H9 (cell line): ENCODE data around the gene POLR3B. TPM values are rescaled to one million over a fixed set of nuclear protein-coding genes. Genes with fewer than 3 reads are reported as not detected.

ENCODE experiments used
- DNase-seq: peaks from one replicate; pipeline ENCODE4 v3.0.0-alpha.2; 2017
- H2AFZ ChIP-seq: one replicate; pipeline ENCODE4 v1.6.1; 2013; ENCODE audit warnings: mild to moderate bottlenecking, low read length, control low read depth, moderate library complexity
- H2AK5ac ChIP-seq: 2 replicates; pipeline ENCODE4 v1.6.1; 2013; ENCODE audit warnings: low read length, control low read depth, mixed read lengths; ENCODE audit not compliant: insufficient read length
- H2BK120ac ChIP-seq: one replicate; pipeline ENCODE4 v1.6.1; 2013; ENCODE audit warnings: low read depth, mild to moderate bottlenecking, low read length, control low read depth, inconsistent platforms; ENCODE audit not compliant: poor library complexity, severe bottlenecking
- H2BK12ac ChIP-seq: 2 replicates; pipeline ENCODE4 v1.6.1; 2013; ENCODE audit warnings: low read length, control low read depth, mixed read lengths, low read depth; ENCODE audit not compliant: insufficient read length
- H2BK15ac ChIP-seq: 2 replicates; pipeline ENCODE4 v1.6.1; 2013; ENCODE audit warnings: low read depth, low read length, control low read depth
- H2BK20ac ChIP-seq: one replicate; pipeline ENCODE4 v1.6.1; 2013; ENCODE audit warnings: low read depth, mild to moderate bottlenecking, low read length, control low read depth, inconsistent platforms; ENCODE audit not compliant: poor library complexity, severe bottlenecking
- H2BK5ac ChIP-seq: 2 replicates; pipeline ENCODE4 v1.6.1; 2013; ENCODE audit warnings: low read length, control low read depth, mixed read lengths; ENCODE audit not compliant: insufficient read length
- H3K14ac ChIP-seq: 2 replicates; pipeline ENCODE4 v1.6.1; 2013; ENCODE audit warnings: low read length, control low read depth; ENCODE audit not compliant: insufficient read depth
- H3K18ac ChIP-seq: 2 replicates; pipeline ENCODE4 v1.6.1; 2013; ENCODE audit warnings: low read depth, mild to moderate bottlenecking, mixed read lengths, low read length, control low read depth; ENCODE audit not compliant: insufficient read length
- H3K23ac ChIP-seq: 2 replicates; pipeline ENCODE4 v1.6.1; 2013; ENCODE audit warnings: low read length, control low read depth, mixed read lengths, low read depth; ENCODE audit not compliant: insufficient read length
- H3K23me2 ChIP-seq: 2 replicates; pipeline ENCODE4 v1.6.1; 2013; ENCODE audit warnings: low read depth, mild to moderate bottlenecking, mixed read lengths, low read length, control low read depth; ENCODE audit not compliant: insufficient read length, poor library complexity, severe bottlenecking
- H3K27ac ChIP-seq: 2 replicates; pipeline ENCODE4 v1.5.1; 2013; ENCODE audit warnings: low read length, control low read depth, mixed read lengths, low read depth; ENCODE audit not compliant: insufficient read length
- H3K27me3 ChIP-seq: 2 replicates; pipeline ENCODE4 v1.6.1; 2013; ENCODE audit warnings: low read length, control low read depth, inconsistent platforms; ENCODE audit not compliant: insufficient read depth
- H3K4ac ChIP-seq: 2 replicates; pipeline ENCODE4 v1.6.1; 2013; ENCODE audit warnings: low read depth, mild to moderate bottlenecking, control low read depth, inconsistent platforms, low read length, moderate library complexity
- H3K4me1 ChIP-seq: 2 replicates; pipeline ENCODE4 v1.6.1; 2013; ENCODE audit warnings: low read length, control low read depth, inconsistent platforms; ENCODE audit not compliant: insufficient read depth
- H3K4me2 ChIP-seq: 2 replicates; pipeline ENCODE4 v1.6.1; 2013; ENCODE audit warnings: low read length, control low read depth, mixed read lengths; ENCODE audit not compliant: insufficient read length, insufficient read depth
- H3K56ac ChIP-seq: 2 replicates; pipeline ENCODE4 v1.6.1; 2013; ENCODE audit warnings: low read depth, mild to moderate bottlenecking, mixed read lengths, low read length, control low read depth; ENCODE audit not compliant: insufficient read length
- H3K79me1 ChIP-seq: 2 replicates; pipeline ENCODE4 v1.6.1; 2013; ENCODE audit warnings: low read depth, mild to moderate bottlenecking, moderate library complexity, low read length, control low read depth, inconsistent platforms; ENCODE audit not compliant: insufficient read depth, poor library complexity, severe bottlenecking
- H3K79me2 ChIP-seq: 2 replicates; pipeline ENCODE4 v1.6.1; 2013; ENCODE audit warnings: low read length, control low read depth, inconsistent platforms; ENCODE audit not compliant: insufficient read depth
- H3K9ac ChIP-seq: 2 replicates; pipeline ENCODE4 v1.6.1; 2013; ENCODE audit warnings: low read length, control low read depth, mixed read lengths; ENCODE audit not compliant: insufficient read length; ENCODE audit errors: extremely low read depth
- H3K9me3 ChIP-seq: one replicate; pipeline ENCODE4 v1.6.1; 2013; ENCODE audit warnings: low read depth, low read length, inconsistent platforms; ENCODE audit not compliant: control insufficient read depth
- H3T11ph ChIP-seq: one replicate; pipeline ENCODE4 v1.6.1; 2013; ENCODE audit warnings: mild to moderate bottlenecking, low read length, control low read depth, inconsistent platforms
- H4K20me1 ChIP-seq: one replicate; pipeline ENCODE4 v1.6.1; 2013; ENCODE audit not compliant: control insufficient read depth, insufficient read length, insufficient read depth
- H4K5ac ChIP-seq: 2 replicates; pipeline ENCODE4 v1.6.1; 2013; ENCODE audit warnings: low read depth, mild to moderate bottlenecking, mixed read lengths, low read length, control low read depth; ENCODE audit not compliant: insufficient read length
- H4K8ac ChIP-seq: replicated peaks from 2 replicates; pipeline ENCODE4 v1.6.1; 2013; ENCODE audit warnings: low read length, control low read depth, mixed read lengths, low read depth; ENCODE audit not compliant: insufficient read length
- H4K91ac ChIP-seq: 2 replicates; pipeline ENCODE4 v1.6.1; 2013; ENCODE audit warnings: low read depth, mild to moderate bottlenecking, moderate library complexity, mixed read lengths, low read length, control low read depth; ENCODE audit not compliant: insufficient read length
- H3K27ac Mint-ChIP-seq, 3 experiments: 2 replicates in 2 of 3; 3 replicates in 1 of 3; pipeline ENCODE4 v1.8.0; 2020 to 2021; ENCODE audit warnings: mixed read lengths in 3 of 3, mild to moderate bottlenecking in 1 of 3, moderate library complexity in 1 of 3
- H3K27me3 Mint-ChIP-seq: 2 replicates; pipeline ENCODE4 v1.8.0; 2021; ENCODE audit warnings: low read depth, mild to moderate bottlenecking, moderate library complexity, mixed read lengths
- H3K36me3 Mint-ChIP-seq, 3 experiments: 2 replicates in 2 of 3; 3 replicates in 1 of 3; pipeline ENCODE4 v1.8.0; 2020 to 2021; ENCODE audit warnings: low read depth in 3 of 3, mixed read lengths in 3 of 3; ENCODE audit not compliant: insufficient read depth in 1 of 3
- H3K4me1 Mint-ChIP-seq, 2 experiments: 2 replicates each; pipeline ENCODE4 v1.8.0; 2020; ENCODE audit warnings: mixed read lengths in 2 of 2
- H3K4me3 Mint-ChIP-seq, 2 experiments: 2 replicates in 1 of 2; 3 replicates in 1 of 2; pipeline ENCODE4 v1.8.0; 2020 to 2021; ENCODE audit warnings: mild to moderate bottlenecking in 2 of 2, mixed read lengths in 2 of 2, moderate library complexity in 1 of 2
- H3K9me3 Mint-ChIP-seq, 2 experiments: 2 replicates in 1 of 2; 3 replicates in 1 of 2; pipeline ENCODE4 v1.8.0; 2020; ENCODE audit warnings: mild to moderate bottlenecking in 2 of 2, mixed read lengths in 2 of 2, moderate library complexity in 1 of 2
- WGBS: extraction: QIAGEN DNeasy Blood & Tissue Kit; methylation state at CpG from one replicate; pipeline ENCODE4 v1.1.7; 2013; ENCODE audit warnings: missing lambda C conversion rate, low lambda C conversion rate, mixed read lengths; ENCODE audit not compliant: insufficient read length; ENCODE audit errors: extremely low coverage; 5-methylcytosine and 5-hydroxymethylcytosine counted together
- total RNA-seq: library from RNA; stranded (reverse); gene quantifications from 2 replicates; pipeline ENCODE4 v1.2.1, GENCODE V29; 2021
- TF ChIP-seq, protein P1 (sequence below): fragments of 200-600 bp; sonication (generic); conservative IDR thresholded peaks from 3 replicates; pipeline ENCODE4 v1.8.0; 2021; ENCODE audit warnings: antibody characterized with exemption, mild to moderate bottlenecking

Gene POLR3B
- total RNA-seq, 1 experiment from 2014 or later, result 13.4 TPM

DNA sequence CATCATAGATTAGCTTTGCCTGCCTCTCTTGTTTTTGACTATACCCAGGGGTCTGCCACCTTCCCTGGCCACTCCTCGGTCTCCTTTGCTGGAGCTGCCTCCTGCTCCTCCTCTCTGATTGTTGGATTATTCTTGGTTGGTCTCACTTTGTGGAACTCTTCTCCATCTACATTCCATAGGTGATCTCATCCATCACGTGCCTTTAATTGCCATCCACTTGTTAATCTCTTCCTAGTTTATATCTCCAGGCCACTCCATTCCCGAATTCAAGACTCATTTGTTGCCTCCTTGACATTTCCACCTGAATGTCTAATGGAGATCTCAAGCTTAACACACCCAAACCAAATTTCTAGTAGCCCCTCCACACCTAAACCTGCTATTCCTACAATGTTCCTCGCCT, 5.4 kb downstream of the POLR3B start:
- H2AK5ac ChIP-seq, result no peak overlapping the region
- H4K8ac ChIP-seq, result no peak overlapping the region
- TF ChIP-seq, protein P1, sequence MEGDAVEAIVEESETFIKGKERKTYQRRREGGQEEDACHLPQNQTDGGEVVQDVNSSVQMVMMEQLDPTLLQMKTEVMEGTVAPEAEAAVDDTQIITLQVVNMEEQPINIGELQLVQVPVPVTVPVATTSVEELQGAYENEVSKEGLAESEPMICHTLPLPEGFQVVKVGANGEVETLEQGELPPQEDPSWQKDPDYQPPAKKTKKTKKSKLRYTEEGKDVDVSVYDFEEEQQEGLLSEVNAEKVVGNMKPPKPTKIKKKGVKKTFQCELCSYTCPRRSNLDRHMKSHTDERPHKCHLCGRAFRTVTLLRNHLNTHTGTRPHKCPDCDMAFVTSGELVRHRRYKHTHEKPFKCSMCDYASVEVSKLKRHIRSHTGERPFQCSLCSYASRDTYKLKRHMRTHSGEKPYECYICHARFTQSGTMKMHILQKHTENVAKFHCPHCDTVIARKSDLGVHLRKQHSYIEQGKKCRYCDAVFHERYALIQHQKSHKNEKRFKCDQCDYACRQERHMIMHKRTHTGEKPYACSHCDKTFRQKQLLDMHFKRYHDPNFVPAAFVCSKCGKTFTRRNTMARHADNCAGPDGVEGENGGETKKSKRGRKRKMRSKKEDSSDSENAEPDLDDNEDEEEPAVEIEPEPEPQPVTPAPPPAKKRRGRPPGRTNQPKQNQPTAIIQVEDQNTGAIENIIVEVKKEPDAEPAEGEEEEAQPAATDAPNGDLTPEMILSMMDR, result no peak
- no peak overlapping the region for H3T11ph ChIP-seq
- no peak overlapping the region for H3K23ac ChIP-seq
- H3K9ac ChIP-seq, result no peak overlapping the region
- H2BK5ac ChIP-seq, result no peak overlapping the region
- no peak overlapping the region for H2BK15ac ChIP-seq
- H3K36me3 Mint-ChIP-seq, result peaks cover 0 to 3% (median 0%) of the 10 kb centered on the region in 3 experiments; a peak in 2 of 7 replicates
- H3K79me2 ChIP-seq, result no peaks in the 10 kb centered on the region
- H3K9me3 ChIP-seq, result no peaks in the 10 kb centered on the region
- H3K27ac Mint-ChIP-seq, result no peak overlapping the region
- no peak overlapping the region for H2BK120ac ChIP-seq
- H3K4me1 ChIP-seq, result no peaks in the 10 kb centered on the region
- H3K4me3 Mint-ChIP-seq, result no peak overlapping the region
- no peak overlapping the region for H3K27ac ChIP-seq
- H3K79me1 ChIP-seq, result no peaks in the 10 kb centered on the region
- H4K20me1 ChIP-seq, result no peaks in the 10 kb centered on the region
- H3K18ac ChIP-seq, result no peak overlapping the region
- H3K9me3 Mint-ChIP-seq, result no peaks in the 10 kb centered on the region
- H4K91ac ChIP-seq, result no peak overlapping the region
- WGBS, result no CpG with 5 or more reads among the region's 4 CpGs
- no peak overlapping the region for H3K4me2 ChIP-seq
- no peaks in the 10 kb centered on the region for H3K27me3 ChIP-seq
- no peak for DNase-seq
- H3K14ac ChIP-seq, result no peak overlapping the region
- no peak overlapping the region for H4K5ac ChIP-seq
- H3K27me3 Mint-ChIP-seq, result no peaks in the 10 kb centered on the region
- peaks cover 2% of the 10 kb centered on the region for H3K23me2 ChIP-seq
- peaks cover 5 to 7% of the 10 kb centered on the region in 2 experiments; a peak in 3 of 4 replicates for H3K4me1 Mint-ChIP-seq
- no peak overlapping the region for H3K56ac ChIP-seq
- no peak overlapping the region for H2BK12ac ChIP-seq
- H3K4ac ChIP-seq, result no peak overlapping the region
- no peak overlapping the region for H2AFZ ChIP-seq
- H2BK20ac ChIP-seq, result no peak overlapping the region
